ENCODE measurements around the gene AURKAIP1. TPM values are rescaled to one million over a fixed set of nuclear protein-coding genes. Genes with fewer than 3 reads are reported as not detected.

AURKAIP1 gene
- total RNA-seq, 1 experiment from 2014 or later: 196 TPM

GRCh38 chr1:1406821-1407635 lies 32.0 kb upstream of the AURKAIP1 start, which contains the start of gene MRPL20:
Gene MRPL20, minus strand, starts transcription at chr1:1407293. Its CDS starts 76 bp downstream, at chr1:1407217.
- Mint-ChIP-seq H3K27ac (peak within 1 kb of the TSS; percentile 95 to 100 (median 96)), H3K36me3 (ENCODE audit: insufficient read depth in 1 of 3, low read depth in 3 of 3) (peaks cover 37 to 70% (median 57%) of the 10 kb centered on the region in 3 experiments), H3K9me3 (peaks cover 4 to 6% of the 10 kb centered on the region in 2 experiments; a peak in 4 of 5 replicates), H3K4me3 (peak within 1 kb of the TSS; percentile 92 to 95), H3K27me3 (ENCODE audit: low read depth) (peaks cover 4% of the 10 kb centered on the region), H3K4me1 (peaks cover 30 to 49% of the 10 kb centered on the region in 2 experiments)
- H4K91ac ChIP-seq (ENCODE audit: insufficient read length, low read depth, low read length): no peak within 1 kb of the TSS
- peak; percentile 93 for DNase-seq
- TF ChIP-seq, protein P1, sequence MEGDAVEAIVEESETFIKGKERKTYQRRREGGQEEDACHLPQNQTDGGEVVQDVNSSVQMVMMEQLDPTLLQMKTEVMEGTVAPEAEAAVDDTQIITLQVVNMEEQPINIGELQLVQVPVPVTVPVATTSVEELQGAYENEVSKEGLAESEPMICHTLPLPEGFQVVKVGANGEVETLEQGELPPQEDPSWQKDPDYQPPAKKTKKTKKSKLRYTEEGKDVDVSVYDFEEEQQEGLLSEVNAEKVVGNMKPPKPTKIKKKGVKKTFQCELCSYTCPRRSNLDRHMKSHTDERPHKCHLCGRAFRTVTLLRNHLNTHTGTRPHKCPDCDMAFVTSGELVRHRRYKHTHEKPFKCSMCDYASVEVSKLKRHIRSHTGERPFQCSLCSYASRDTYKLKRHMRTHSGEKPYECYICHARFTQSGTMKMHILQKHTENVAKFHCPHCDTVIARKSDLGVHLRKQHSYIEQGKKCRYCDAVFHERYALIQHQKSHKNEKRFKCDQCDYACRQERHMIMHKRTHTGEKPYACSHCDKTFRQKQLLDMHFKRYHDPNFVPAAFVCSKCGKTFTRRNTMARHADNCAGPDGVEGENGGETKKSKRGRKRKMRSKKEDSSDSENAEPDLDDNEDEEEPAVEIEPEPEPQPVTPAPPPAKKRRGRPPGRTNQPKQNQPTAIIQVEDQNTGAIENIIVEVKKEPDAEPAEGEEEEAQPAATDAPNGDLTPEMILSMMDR (conservative IDR thresholded peaks at IDR 0.05): no peak
- peaks cover 11% of the 10 kb centered on the region for H3K23me2 ChIP-seq (ENCODE audit: insufficient read length, low read depth, low read length, poor library complexity, severe bottlenecking)
- peak within 1 kb of the TSS; percentile 69 for H3K4me2 ChIP-seq (ENCODE audit: insufficient read depth, insufficient read length, low read length)
- H4K8ac ChIP-seq (replicated peaks; ENCODE audit: insufficient read length, low read depth, low read length): no peak within 1 kb of the TSS
- H3K27me3 ChIP-seq (ENCODE audit: insufficient read depth, low read length): no peaks in the 10 kb centered on the region
- WGBS (ENCODE audit: extremely low coverage, insufficient read length, low lambda C conversion rate): no CpG with 5 or more reads among the region's 98 CpGs
- H4K20me1 ChIP-seq (ENCODE audit: control insufficient read depth, insufficient read depth, insufficient read length): no peaks in the 10 kb centered on the region
- H2BK15ac ChIP-seq (ENCODE audit: low read depth, low read length): no peak within 1 kb of the TSS
- H2BK20ac ChIP-seq (ENCODE audit: low read depth, low read length, poor library complexity, severe bottlenecking): no peak within 1 kb of the TSS
- H2BK12ac ChIP-seq (ENCODE audit: insufficient read length, low read depth, low read length): no peak within 1 kb of the TSS
- no peak within 1 kb of the TSS for H3K4ac ChIP-seq (ENCODE audit: low read depth, low read length)
- H2BK120ac ChIP-seq (ENCODE audit: low read depth, low read length, poor library complexity, severe bottlenecking): no peak within 1 kb of the TSS
- H2BK5ac ChIP-seq (ENCODE audit: insufficient read length, low read length): no peak within 1 kb of the TSS
- no peak within 1 kb of the TSS for H3K27ac ChIP-seq (ENCODE audit: insufficient read length, low read depth, low read length)
- no peak within 1 kb of the TSS for H3T11ph ChIP-seq (ENCODE audit: low read length)
- no peak within 1 kb of the TSS for H4K5ac ChIP-seq (ENCODE audit: insufficient read length, low read depth, low read length)
- H3K56ac ChIP-seq (ENCODE audit: insufficient read length, low read depth, low read length): no peak within 1 kb of the TSS
- H3K9me3 ChIP-seq (ENCODE audit: control insufficient read depth, low read depth, low read length): no peaks in the 10 kb centered on the region
- peaks cover 3% of the 10 kb centered on the region; the same call in 1 of the 2 replicates for H3K4me1 ChIP-seq (ENCODE audit: insufficient read depth, low read length)
- no peak within 1 kb of the TSS for H2AK5ac ChIP-seq (ENCODE audit: insufficient read length, low read length)
- H3K23ac ChIP-seq (ENCODE audit: insufficient read length, low read depth, low read length): no peak within 1 kb of the TSS
- peak within 1 kb of the TSS; percentile 71 for H3K18ac ChIP-seq (ENCODE audit: insufficient read length, low read depth, low read length)
- peaks cover 10% of the 10 kb centered on the region; the same call in 1 of the 2 replicates for H3K79me2 ChIP-seq (ENCODE audit: insufficient read depth, low read length)
- peak within 1 kb of the TSS; percentile 72 for H3K9ac ChIP-seq (ENCODE audit: extremely low read depth, insufficient read length, low read length)
- H2AFZ ChIP-seq (ENCODE audit: low read length): no peak within 1 kb of the TSS
- peak within 1 kb of the TSS; percentile 71 for H3K14ac ChIP-seq (ENCODE audit: insufficient read depth, low read length)
- peaks cover 2% of the 10 kb centered on the region for H3K79me1 ChIP-seq (ENCODE audit: insufficient read depth, low read depth, low read length, poor library complexity, severe bottlenecking)

Measured in H9 (cell line).